Adrenal gland (tissue), 5 donors: Measurements from ENCODE around the gene JUP.

Experiments
- CTCF ChIP-seq, 6 experiments: fragments of 450-650 bp in 4 of 6; fragments of 200-600 bp in 2 of 6; sonication (generic) in 1 of 6; IDR thresholded peaks; 1 replicate in 5 of 6; 2 replicates in 1 of 6; pipeline versions ENCODE4 v1.5.1 to v1.8.0; 2016 to 2021; ENCODE audit warnings: antibody characterized with exemption in 6 of 6, mild to moderate bottlenecking in 2 of 6, moderate library complexity in 1 of 6
- POLR2A ChIP-seq, 2 donors: fragments of 450-650 bp; IDR thresholded peaks; one replicate each; pipeline ENCODE4 v1.6.1; 2017; ENCODE audit warnings: antibody characterized with exemption in 2 of 2, mild to moderate bottlenecking in 2 of 2, moderate library complexity in 1 of 2
- donor health status: DM: no; HTN: no; CAD: no.

- no peak for TF ChIP-seq CTCF (IDR thresholded peaks at IDR 0.05)
- no peak for TF ChIP-seq POLR2A (IDR thresholded peaks at IDR 0.05)
These were observed 44.8 kb downstream of the JUP start for GRCh38 chr17:41741709-41742108.
